Hepatocyte (in vitro differentiated cells): ENCODE measurements around the gene DTNBP1. TPM values are rescaled to one million over a fixed set of nuclear protein-coding genes. Genes with fewer than 3 reads are reported as not detected.

Experiments used
- DNase-seq: peaks from one replicate; pipeline ENCODE4 v3.0.0-alpha.2; 2016; ENCODE audit warnings: low spot score
- H2AFZ ChIP-seq: fragments of 200-600 bp; sonication (generic); 2 replicates; pipeline ENCODE4 v1.6.0; 2016; ENCODE audit warnings: antibody characterized with exemption, mild to moderate bottlenecking
- H3K27ac ChIP-seq: fragments of 200-600 bp; sonication (generic); 2 replicates; pipeline ENCODE4 v1.5.1; 2016; ENCODE audit warnings: mild to moderate bottlenecking
- H3K27me3 ChIP-seq: fragments of 200-600 bp; sonication (generic); 2 replicates; pipeline ENCODE4 v1.6.1; 2016
- H3K36me3 ChIP-seq: fragments of 200-600 bp; sonication (generic); replicated peaks from 2 replicates; pipeline ENCODE4 v1.5.1; 2016; ENCODE audit warnings: low read depth; ENCODE audit not compliant: insufficient read depth
- H3K4me1 ChIP-seq: fragments of 200-600 bp; sonication (generic); 2 replicates; pipeline ENCODE4 v1.5.1; 2016; ENCODE audit warnings: mild to moderate bottlenecking, moderate library complexity; ENCODE audit not compliant: insufficient read depth
- H3K4me2 ChIP-seq: fragments of 200-600 bp; sonication (generic); 2 replicates; pipeline ENCODE4 v1.6.0; 2016
- H3K4me3 ChIP-seq: fragments of 200-600 bp; sonication (generic); 2 replicates; pipeline ENCODE4 v1.5.1; 2016; ENCODE audit warnings: mild to moderate bottlenecking
- H3K79me2 ChIP-seq: fragments of 200-600 bp; sonication (generic); 2 replicates; pipeline ENCODE4 v1.6.0; 2017; ENCODE audit warnings: mild to moderate bottlenecking
- H3K9me2 ChIP-seq: fragments of 200-600 bp; sonication (generic); replicated peaks from 2 replicates; pipeline ENCODE4 v1.6.0; 2017; ENCODE audit warnings: mild to moderate bottlenecking; ENCODE audit not compliant: insufficient read depth
- H3K9me3 ChIP-seq: fragments of 200-600 bp; sonication (generic); 2 replicates; pipeline ENCODE4 v1.5.1; 2016; ENCODE audit warnings: low read depth, mild to moderate bottlenecking
- H4K20me1 ChIP-seq: fragments of 200-600 bp; sonication (generic); 2 replicates; pipeline ENCODE4 v1.6.0; 2016; ENCODE audit warnings: mild to moderate bottlenecking; ENCODE audit not compliant: insufficient read depth, poor library complexity, severe bottlenecking
- CTCF ChIP-seq: fragments of 200-600 bp; sonication (generic); IDR thresholded peaks from 2 replicates; pipeline ENCODE4 v1.5.1; 2016; ENCODE audit warnings: antibody characterized with exemption, mild to moderate bottlenecking; ENCODE audit not compliant: poor library complexity
- EZH2 ChIP-seq: fragments of 200-600 bp; sonication (generic); IDR thresholded peaks from 2 replicates; pipeline ENCODE4 v1.6.1; 2016; ENCODE audit warnings: antibody characterized with exemption, mild to moderate bottlenecking, borderline replicate concordance
- EZH2phosphoT487 ChIP-seq: fragments of 200-600 bp; sonication (generic); IDR thresholded peaks from one replicate; pipeline ENCODE4 v1.6.1; 2018; ENCODE audit warnings: antibody characterized with exemption, mild to moderate bottlenecking, low read depth, moderate library complexity; ENCODE audit not compliant: unreplicated experiment, severe bottlenecking
- WGBS: methylation state at CpG from one replicate; pipeline ENCODE4 v1.1.6; 2016; ENCODE audit warnings: low lambda C conversion rate; ENCODE audit errors: missing lambda C conversion rate; 5-methylcytosine and 5-hydroxymethylcytosine counted together
- polyA plus RNA-seq: library from polyadenylated mRNA; unstranded; fragments of >200 nt; fragmentation: Nextera tagmentation; extraction: Ambion mirVana; gene quantifications from 2 replicates; pipeline ENCODE4 v1.2.1, GENCODE V29; 2016
- total RNA-seq: library from RNA; depleted of rRNA; stranded (reverse); fragments of >200 nt; gene quantifications from 2 replicates; pipeline ENCODE4 v1.2.3, GENCODE V29; 2014

The DTNBP1 gene
- total and polyA plus RNA-seq, 2 experiments from 2014 or later: 3.4 to 25.6 TPM

GRCh38 chr6:15585760-15586214 is 77.0 kb downstream of the DTNBP1 start:
- Histone ChIP-seq H3K9me3 (no peaks in the 10 kb centered on the region), H3K4me1 (no peaks in the 10 kb centered on the region), H3K9me2 (no peaks in the 10 kb centered on the region)

DNA sequence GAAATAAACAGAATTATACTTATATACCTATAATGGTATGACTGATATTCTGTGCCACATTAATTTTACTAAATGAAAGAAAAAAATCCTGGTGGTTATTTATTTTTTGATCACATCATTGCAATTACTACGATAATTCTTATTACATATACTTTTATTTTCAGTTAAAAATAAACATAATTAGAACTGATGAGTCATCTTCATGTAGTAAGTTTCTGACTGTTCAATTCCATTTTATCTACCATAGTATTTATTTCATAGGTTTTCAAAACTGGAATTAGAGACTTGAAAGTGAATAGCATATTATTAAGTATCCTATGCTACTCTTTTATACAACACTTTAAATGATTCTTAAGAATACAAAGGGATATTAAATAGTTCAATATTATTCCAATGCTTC is 80.3 kb downstream of the DTNBP1 start:
- 100% methylated on average over 1 of the region's 1 CpG for WGBS
- no peak overlapping the region for H3K4me2 ChIP-seq
- no peaks in the 10 kb centered on the region for H3K27me3 ChIP-seq
- H3K4me3 ChIP-seq: no peak overlapping the region
- H4K20me1 ChIP-seq: no peaks in the 10 kb centered on the region
- H3K79me2 ChIP-seq: peaks cover 4% of the 10 kb centered on the region
- no peaks in the 10 kb centered on the region for H3K9me2 ChIP-seq
- no peak overlapping the region for H3K27ac ChIP-seq
- no peak for TF ChIP-seq CTCF
- no peak for TF ChIP-seq EZH2phosphoT487
- TF ChIP-seq EZH2: no peak
- DNase-seq: no peak
- H3K9me3 ChIP-seq: no peaks in the 10 kb centered on the region
- H2AFZ ChIP-seq: no peak overlapping the region
- no peaks in the 10 kb centered on the region for H3K36me3 ChIP-seq
- H3K4me1 ChIP-seq: peaks cover 7% of the 10 kb centered on the region

More at GRCh38 chr6:15585760-15586214, 77.0 kb downstream of the DTNBP1 start:
- Histone ChIP-seq H3K4me2 (no peak overlapping the region), H4K20me1 (no peaks in the 10 kb centered on the region), H3K36me3 (no peaks in the 10 kb centered on the region), H3K4me3 (no peak overlapping the region), H3K79me2 (no peaks in the 10 kb centered on the region), H3K27ac (no peak overlapping the region), H2AFZ (no peak overlapping the region), H3K27me3 (no peaks in the 10 kb centered on the region)
- 64% methylated on average over 2 of the region's 2 CpGs for WGBS
- no peak for DNase-seq
- TF ChIP-seq CTCF: no peak
- no peak for TF ChIP-seq EZH2phosphoT487
- TF ChIP-seq EZH2: no peak

DNA sequence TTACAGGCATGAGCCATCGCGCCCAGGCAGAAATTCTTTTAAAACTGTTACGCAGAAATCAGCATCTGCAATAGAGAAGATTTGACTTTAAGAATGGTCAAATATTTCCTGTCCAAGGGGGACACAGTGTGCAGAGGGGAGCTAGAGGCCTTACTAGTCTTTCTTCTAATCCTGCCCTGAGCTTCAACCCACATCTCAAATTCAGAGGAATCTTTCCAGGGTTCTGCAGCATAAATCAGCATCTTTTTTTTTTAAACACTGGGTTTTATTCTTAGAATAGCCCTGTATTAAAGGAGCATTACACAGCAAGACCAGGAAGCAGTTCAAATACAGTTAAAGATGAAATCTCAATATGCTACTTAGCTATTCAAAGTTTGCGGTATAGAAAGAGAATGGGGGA is 81.1 kb downstream of the DTNBP1 start:
- no peaks in the 10 kb centered on the region for H3K36me3 ChIP-seq
- H2AFZ ChIP-seq: no peak overlapping the region
- no peak overlapping the region for H3K4me2 ChIP-seq
- no peaks in the 10 kb centered on the region for H3K27me3 ChIP-seq
- no peak overlapping the region for H3K27ac ChIP-seq
- peaks cover 4% of the 10 kb centered on the region for H3K79me2 ChIP-seq
- H3K4me1 ChIP-seq: peaks cover 12% of the 10 kb centered on the region
- TF ChIP-seq EZH2: no peak
- TF ChIP-seq EZH2phosphoT487: no peak
- no peak for TF ChIP-seq CTCF
- H4K20me1 ChIP-seq: no peaks in the 10 kb centered on the region
- H3K9me2 ChIP-seq: no peaks in the 10 kb centered on the region
- no peaks in the 10 kb centered on the region for H3K9me3 ChIP-seq
- WGBS: 96% methylated on average over 4 of the region's 4 CpGs
- no peak for DNase-seq
- no peak overlapping the region for H3K4me3 ChIP-seq

- Histone ChIP-seq H2AFZ (no peak overlapping the region), H3K79me2 (peaks cover 4% of the 10 kb centered on the region), H3K4me1 (peaks cover 12% of the 10 kb centered on the region), H3K4me2 (no peak overlapping the region), H3K27me3 (no peaks in the 10 kb centered on the region), H3K27ac (no peak overlapping the region), H3K9me3 (no peaks in the 10 kb centered on the region), H3K9me2 (no peaks in the 10 kb centered on the region), H4K20me1 (no peaks in the 10 kb centered on the region), H3K4me3 (no peak overlapping the region), H3K36me3 (no peaks in the 10 kb centered on the region)
- WGBS: 94% methylated on average over 2 of the region's 2 CpGs
- DNase-seq: no peak
- TF ChIP-seq EZH2phosphoT487 (no peak), EZH2 (no peak), CTCF (no peak)
Measured at GRCh38 chr6:15580326-15580725, 82.5 kb downstream of the DTNBP1 start.
